ENCODE data around the gene OMP.
A peak's percentile ranks its signal among the peaks of the same experiment; 100 is the strongest.

OMP gene

DNA sequence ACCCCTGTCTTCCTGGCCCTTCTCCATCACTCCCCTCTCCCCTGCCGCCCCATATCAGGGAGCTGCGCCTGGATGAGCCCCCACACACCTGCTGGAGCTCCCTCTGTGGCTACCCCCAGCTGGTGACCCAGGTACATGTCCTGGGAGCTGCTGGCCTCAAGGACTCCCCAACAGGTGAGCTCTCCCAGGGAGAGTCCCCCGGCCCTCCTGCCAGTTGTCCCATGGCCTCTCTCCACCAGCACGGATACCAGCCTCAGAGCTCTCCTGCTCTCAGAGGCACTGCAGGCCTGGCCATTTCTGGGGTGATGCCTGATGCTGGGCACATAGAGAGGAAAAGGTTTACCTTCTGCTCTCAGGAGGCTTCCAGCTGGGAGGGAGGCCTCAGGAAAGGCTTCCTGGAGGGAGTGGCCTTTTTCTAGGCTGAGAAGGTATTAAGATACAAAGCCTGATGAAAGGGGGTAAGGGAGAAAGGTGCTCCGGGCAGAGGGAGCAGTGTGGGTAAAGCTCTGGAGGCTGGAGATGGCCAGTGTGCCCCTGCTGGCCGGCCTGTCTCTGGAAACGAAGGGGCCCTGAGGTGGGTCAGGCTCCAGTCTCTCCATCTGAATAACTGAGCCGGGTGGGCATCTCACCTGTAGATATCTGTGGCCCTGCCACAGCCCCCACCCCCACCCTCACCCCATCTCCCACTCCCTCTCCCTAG, 19.4 kb downstream of the OMP start:
- DNase-seq, result no peak

DNA sequence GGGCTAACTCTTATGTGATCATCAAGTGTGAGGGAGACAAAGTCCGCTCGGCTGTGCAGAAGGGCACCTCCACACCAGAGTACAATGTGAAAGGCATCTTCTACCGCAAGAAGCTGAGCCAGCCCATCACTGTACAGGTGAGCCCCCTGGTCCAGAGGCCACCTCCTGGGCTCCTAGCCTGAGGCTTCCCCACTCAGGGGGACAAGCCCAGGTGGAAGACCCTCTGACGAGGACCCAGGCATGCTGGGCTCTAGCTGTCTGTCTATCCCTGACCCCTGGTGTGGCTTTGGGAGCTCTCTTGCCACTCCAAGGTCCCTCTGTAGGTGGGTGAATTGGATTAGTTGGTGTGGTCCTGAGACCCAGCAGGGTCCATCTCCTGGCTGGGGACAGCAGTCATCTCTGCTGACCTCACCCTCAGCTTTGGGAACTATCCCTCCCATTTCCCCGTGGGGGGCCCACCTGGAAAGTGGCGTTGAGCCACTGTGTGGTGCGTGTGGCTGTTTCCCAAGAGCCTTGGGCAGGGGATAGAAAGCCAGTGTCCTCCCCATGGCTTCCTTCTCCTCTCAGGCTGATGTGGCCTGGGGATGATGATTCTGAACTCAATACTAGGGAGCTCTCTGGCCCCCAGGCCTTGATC, 20.1 kb downstream of the OMP start:
- no peak for DNase-seq

DNA sequence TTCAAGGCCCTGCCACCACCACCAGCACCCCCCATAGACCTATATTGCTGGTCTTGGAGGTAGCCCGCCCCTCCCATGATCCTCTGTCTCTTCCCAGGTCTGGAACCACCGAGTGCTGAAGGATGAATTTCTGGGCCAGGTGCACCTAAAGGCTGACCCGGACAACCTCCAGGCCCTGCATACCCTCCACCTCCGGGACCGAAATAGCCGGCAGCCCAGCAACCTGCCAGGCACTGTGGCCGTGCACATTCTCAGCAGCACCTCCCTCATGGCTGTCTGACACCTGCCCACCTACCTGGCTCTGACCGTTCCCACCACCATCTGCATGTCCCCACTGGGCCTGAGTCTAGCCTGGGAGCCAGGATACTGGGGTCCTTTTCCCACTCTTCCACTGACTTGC, 21.0 kb downstream of the OMP start:
- no peak for DNase-seq

DNA sequence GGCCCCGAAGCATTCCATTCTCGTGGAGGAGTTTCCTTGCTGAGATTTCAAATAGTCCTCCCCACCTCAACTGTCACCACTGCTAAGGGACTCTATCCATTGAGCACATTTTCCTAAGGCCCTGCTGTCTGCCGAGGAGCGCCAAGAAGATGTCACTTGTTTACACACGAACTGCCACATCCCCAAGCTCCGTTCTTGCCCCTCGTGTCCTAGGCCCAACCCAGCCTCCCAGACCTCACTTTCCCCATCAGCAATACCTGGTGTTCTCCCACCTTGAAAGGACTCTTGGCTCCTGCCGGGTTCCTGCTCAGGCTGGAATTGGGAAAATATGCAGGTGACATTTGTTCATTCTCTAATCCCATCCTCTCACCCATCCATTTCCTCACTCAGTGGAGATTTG, 21.4 kb downstream of the OMP start:
- DNase-seq, result no peak

DNA sequence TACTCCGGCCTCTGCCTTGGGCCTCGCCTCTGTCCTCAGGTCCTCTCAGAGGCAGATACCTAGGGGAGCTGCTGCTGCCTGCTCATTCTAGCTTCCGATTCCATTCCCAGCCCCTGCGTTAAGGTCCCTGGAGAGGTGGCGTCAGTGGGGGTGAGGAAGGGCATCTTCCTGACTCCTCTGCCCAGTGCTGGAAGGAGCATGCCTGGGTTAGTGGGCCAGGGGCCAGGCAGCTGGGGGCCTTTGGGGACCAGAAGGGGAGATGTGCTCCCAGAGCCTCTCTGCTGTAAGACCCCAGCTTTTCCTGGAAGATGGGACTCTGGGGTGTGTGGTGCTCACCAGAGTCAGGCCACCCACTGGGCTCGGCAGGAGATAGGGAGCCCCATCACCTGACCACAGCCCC, 21.8 kb downstream of the OMP start:
- no peak for DNase-seq

DNA sequence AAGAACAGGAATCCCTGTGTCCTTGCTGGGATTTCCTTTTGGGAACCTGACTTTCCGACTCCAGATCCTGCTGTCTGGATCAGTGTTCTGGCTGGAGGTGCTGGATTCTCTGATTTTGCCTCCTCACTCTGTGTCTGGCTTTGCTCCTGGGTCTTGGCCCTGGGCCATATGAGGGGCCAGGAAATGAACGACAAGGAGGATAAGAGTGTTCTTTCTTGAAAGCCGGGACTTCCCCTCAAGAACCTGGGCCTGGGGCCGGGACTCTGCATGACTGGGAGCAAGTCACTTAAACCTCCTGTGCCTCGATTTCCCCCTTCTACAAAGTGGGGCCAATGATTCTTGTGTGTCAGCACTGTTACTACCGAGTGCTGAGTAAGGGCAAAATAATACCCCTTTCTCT, 22.6 kb downstream of the OMP start:
- no peak for DNase-seq

DNA sequence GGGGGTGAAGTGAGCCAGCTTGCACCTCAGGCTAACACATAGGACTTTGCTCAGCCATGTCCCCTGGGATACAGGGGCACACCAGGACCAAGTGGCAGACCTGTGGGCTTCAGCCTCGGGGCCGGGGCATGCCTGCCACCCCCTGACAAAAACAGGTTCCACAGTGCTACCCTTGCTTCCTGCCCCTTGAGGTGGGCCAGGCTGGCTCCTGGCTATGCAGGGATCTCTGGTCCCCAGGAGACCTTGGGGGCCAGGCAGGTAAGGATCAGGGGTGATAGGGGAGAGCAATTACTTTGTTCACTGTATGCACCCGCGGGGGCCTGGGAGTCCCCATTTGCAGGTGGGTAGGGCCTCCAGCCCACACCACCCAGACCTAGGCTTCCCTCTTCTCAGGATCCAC, 23.1 kb downstream of the OMP start:
- DNase-seq, result no peak

DNA sequence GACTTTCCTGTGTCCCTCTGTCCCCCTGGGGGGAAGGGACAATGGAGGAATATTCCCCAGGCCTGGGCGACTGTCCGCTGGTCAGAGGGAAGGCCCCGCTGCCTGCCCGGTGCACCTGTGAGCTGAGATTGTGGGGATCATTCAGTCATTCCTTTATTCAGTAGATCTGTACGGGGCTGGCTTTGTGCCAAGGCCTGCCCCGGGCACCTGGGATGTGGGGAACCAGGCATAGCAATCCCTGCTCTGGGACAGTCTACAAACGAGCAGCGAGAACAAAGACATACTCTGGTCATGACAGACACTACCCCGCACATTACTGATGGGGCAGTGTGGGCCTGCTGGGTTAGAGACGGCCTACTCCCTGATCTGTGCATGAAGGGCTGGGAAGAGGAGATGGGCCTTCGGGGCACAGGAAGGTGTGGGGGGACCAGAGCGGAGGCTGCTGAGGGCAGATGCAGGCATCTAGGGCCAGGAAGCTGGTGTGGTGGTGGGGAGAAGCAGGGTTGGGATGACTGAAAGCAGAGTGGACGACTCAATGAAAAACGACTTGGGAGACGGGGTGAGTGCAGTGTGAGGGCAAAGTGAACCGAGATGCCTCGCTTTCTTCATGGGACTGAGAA, 23.6 kb downstream of the OMP start:
- DNase-seq, result no peak

DNA sequence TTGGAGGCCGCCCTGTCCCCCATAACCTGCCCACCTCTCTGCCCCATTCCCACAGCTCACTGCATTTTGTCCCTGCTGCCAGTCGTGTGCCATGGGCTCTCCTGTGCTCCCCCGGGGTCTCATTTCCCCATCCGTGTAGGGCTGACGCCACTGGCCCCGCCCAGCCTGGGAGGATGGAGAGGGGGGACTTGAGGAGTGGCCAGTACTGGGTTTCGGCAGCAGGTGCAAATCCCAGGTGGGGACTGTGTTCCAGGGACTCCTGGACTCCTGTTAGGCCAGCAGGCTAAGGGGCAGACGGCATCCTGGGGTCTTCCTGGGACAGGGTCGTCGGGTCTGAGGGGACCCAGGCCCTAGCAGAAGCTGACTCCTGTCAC, 24.2 kb downstream of the OMP start:
- DNase-seq, result no peak

DNA sequence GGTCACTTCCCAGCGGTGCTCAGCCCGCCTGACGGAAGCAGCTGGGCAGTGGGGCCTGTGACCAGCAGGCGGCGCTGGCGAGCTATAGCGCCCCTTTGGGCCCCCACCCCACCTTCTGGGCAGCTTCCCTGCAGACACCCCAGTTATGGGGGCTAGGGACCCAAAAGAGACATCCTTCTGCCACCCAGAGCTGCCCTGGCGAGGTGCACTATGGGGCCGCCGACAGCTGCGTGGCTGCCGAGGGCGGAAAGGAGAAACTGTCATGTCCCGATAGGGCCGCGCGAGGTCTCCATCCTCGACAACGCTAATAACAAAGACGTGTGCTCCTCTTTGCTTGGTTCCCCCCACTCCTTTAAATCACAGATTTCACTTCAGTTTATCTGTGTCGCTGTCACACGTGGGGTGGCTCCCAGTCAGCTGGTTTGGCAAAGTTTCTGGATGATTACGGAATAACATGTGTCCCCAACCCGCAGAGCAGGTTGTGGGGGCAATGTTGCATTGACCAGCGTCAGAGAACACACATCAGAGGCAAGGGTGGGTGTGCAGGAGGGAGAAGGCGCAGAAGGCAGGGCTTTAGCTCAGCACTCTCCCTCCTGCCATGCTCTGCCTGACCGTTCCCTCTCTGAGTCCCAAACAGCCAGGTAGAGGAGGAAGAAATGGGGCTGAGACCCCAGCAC, 24.7 kb downstream of the OMP start:
- peak in 45 of 51 donors; percentile 11 to 86 (median 46) for DNase-seq

DNA sequence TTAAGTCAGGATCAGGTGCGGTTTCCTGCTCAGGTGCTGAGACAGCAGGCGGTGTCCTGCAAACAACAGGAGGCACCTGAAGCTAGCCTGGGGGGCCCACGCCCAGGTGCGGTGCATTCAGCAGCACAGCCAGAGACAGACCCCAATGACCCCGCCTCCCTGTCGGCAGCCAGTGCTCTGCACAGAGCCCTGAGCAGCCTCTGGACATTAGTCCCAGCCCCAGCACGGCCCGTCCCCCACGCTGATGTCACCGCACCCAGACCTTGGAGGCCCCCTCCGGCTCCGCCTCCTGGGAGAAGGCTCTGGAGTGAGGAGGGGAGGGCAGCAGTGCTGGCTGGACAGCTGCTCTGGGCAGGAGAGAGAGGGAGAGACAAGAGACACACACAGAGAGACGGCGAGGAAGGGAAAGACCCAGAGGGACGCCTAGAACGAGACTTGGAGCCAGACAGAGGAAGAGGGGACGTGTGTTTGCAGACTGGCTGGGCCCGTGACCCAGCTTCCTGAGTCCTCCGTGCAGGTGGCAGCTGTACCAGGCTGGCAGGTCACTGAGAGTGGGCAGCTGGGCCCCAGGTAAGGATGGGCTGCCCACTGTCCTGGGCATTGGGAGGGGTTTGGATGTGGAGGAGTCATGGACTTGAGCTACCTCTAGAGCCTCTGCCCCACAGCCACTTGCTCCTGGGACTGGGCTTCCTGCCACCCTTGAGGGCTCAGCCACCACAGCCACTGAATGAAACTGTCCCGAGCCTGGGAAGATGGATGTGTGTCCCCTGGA, 25.5 kb downstream of the OMP start, which contains the start of gene MYO7A:
TSS of gene MYO7A (plus strand) at position 327 of the 772 bp plus-strand sequence. CDS start 2,389 bp downstream, outside the sequence.
- peak in 39 of 51 donors; percentile 20 to 82 (median 50) for DNase-seq

DNA sequence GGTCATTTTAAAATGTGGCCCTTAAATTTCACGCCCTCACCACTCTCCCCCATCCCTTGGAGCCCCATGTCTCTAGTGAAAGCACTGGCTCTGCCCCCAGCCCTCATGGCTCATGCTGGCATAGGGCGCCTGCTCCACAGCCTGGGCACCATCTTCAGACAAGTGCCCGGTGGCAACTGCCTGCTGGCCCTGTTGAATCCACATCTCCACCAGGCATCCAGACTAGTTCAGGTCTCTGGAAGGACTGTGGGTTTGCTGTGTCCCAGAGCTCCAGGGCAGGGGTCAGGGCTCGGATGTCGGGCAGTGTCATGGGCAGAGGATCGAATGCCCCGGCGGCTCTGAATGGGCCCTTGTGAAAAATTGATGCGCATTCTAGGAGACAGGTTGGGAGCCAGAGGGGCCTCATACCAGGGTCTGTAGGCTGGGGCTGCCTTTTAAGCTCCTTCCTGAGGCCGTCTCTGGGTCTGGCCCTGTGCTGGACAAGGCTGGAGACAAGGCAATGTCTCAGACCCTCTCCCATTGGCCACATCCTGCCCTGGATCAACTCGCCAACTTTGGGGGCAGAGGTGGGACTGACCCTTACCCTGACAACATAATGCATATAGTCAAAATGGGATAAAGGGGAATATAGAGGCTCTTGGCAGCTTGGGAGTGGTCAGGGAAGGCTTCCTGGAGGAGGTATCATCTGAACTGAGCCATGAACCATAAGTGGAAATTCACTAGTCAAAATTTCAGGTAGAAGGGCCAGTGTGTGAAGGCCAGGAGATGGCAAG, 26.6 kb downstream of the OMP start:
- DNase-seq, result no peak

DNA sequence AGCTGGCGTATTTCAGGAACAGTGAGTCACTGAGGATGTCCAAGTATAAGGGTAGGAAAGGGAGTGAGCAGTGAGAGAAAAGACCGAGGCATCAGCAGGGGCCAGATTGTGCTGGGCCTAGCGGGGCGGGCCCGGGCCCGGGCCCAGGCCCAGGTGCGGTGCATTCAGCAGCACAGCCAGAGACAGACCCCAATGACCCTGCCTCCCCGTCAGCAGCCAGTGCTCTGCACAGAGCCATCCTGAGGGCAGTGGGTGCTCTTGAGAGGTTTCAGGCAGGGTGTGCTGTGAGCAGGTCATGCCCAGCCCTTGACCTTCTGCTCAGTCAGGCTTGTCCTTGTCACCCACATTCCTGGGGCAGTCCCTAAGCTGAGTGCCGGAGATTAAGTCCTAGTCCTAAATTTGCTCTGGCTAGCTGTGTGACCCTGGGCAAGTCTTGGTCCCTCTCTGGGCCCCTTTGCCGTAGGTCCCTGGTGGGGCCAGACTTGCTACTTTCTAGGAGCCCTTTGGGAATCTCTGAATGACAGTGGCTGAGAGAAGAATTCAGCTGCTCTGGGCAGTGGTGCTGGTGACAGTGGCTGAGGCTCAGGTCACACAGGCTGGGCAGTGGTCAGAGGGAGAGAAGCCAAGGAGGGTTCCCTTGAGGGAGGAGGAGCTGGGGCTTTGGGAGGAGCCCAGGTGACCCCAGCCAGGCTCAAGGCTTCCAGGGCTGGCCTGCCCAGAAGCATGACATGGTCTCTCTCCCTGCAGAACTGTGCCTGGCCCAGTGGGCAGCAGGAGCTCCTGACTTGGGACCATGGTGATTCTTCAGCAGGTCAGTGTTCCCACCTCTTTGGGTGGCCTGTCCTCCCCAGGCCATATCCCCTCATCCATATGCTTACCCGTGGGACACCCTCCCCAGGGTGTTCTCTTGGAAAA, 27.5 kb downstream of the OMP start:
- DNase-seq, result no peak

DNA sequence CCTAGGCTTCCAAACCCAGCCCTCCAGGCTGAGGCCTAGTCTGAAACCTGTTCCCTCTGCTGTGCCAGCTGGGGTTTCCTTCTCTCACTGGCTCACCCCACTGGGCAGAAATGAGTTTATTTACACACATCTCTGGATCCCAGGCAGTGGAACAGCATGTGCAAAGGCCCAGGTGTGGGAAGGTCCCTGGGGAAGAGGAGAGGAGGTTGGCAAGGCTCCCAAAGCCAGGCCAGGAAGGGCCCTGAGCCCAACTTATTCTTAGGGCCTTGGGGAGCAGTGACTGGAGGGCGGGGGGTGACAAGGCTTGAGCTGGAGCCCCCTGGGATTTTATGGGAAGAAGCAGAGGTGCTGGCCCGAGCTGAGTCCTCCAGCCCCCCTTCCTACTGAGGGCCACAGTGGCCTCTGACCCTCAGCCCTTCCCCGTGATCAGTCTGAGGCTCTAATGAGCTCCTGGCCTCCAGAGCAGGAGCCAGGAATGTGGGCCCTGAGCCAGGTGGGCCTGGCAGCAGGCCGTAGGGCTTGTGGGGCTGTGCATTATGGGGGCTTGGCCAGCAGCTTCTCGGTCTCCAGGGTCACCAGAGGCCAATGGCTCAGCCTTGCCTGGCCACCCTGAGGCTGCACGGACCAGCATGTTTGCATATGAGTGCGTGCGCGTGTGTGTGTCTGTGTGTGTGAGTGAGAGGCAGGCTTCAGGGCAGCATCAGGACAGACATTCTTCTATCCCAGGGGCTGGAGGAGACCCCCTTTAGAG, 28.3 kb downstream of the OMP start:
- DNase-seq, result peak in 20 of 51 donors; percentile 8 to 59 (median 24)

DNA sequence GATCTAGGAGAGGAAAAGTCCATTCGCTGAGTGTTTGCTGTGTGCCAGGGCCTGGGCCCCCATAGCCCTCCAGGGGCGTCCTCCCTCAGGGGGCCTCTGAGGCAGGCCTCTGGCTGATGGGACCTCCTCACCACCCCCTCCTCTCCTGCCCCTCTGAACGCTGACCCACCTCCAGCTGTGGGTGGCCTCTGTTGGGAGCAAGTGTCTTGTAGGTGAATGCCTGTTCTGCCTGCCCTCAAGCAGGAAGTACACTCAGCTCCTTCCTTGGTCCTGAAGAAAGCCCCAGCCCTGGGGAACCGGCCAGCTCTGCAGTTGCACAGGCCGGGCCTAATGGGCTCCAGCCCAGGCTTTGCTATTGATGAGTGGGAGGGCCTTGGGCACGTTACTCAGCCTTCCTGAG, 28.9 kb downstream of the OMP start:
- no peak for DNase-seq

DNA sequence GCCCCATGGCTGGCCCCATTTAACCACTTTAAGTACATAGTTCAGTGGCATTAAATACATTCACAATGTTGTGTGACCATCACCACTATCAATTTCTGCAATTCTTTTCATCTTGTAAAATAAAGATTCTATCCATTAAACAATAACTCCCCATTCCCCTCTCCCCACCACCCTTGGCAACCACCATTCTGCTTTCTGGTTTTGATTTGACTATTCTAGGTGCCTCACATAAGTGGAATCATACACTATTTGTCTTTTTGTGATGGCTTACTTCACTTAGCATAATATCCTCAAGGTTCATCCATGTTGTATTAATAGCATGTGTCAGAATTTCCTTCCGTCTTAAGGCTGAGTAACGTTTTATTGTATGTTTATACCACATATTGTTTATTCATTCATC, 32.4 kb downstream of the OMP start:
- no peak for DNase-seq

DNA sequence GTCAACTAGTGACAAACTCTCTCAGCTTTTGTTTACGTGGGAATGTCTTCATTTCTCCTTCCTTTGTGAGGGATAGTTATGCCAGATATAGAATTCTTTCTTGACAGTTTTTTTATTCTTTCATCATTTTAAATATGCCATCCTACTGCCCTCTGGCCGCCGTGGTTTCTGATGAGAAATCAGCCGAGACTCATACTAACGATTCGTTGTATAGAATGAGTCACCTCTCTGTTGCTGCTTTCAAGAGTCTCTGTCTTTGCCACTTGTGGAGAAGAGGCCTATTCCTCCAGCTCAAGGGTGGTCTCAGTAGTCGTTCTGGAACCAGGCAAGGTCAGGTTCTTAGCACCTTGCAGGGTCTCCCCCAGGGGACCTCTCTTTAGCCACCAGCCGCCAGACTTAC, 33.4 kb downstream of the OMP start:
- DNase-seq, result no peak

DNA sequence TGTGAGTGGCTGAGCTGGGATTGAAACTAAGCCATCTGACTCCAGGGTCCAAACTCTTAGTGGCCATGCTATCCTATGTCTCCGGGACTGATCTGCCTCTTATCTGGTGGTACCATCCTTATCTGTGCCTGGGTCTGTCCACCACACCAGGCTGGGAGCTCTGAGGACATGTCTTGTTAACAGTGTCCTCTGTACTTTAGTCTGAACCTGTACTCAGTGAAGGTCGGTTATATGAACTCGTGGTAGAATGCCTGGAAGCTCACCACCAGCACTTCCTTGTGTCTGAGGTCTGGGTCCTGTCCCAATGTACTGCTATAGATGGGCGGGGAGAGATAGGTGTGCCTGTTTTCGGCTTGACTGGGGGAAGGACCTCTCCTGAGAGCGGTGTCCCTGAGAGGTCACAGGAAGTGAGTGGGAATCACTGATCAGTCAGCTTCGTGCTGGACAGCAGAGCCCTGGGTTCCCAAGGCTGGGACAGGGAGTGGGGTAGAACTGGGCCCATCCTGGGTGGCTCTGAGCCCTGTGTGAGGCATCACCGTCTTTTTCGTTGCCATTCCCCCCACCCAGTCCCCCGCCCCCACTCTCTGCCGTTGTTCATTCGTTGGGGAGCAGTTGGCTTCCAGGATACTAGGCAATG, 34.3 kb downstream of the OMP start:
- DNase-seq, result no peak
